Panc1 (cell line): Measurements from ENCODE around the gene GPR137. TPM values are rescaled to one million over a fixed set of nuclear protein-coding genes. Genes with fewer than 3 reads are reported as not detected.
A peak's percentile ranks its signal among the peaks of the same experiment; 100 is the strongest.
"Not testable (repeated sequence)": the region's sequence is repeated elsewhere in the genome, so short reads cannot be mapped to it uniquely, and the experiment has no call there.

ENCODE experiments used
- ATAC-seq: fragments of 200-7000 bp; cut with Tn5 transposase; 2 replicates; pipeline ENCODE4 v1.9.1; 2020; ENCODE audit warnings: mild to moderate bottlenecking, moderate library complexity
- BruUV-seq: library from RNA; stranded (reverse); fragments of 400-500 nt; replicated peaks from 2 replicates; lab custom pipeline; 2021; lab: Mats Ljungman, UMichigan
- CTCF ChIA-PET: fragments of 300-600 bp; sonication (Branson Sonifier 250); formaldehyde crosslinking; loops from one replicate; lab custom pipeline; 2022; ENCODE audit warnings: antibody characterized with exemption; lab: Charles Lee
- POLR2A ChIA-PET: fragments of 300-600 bp; sonication (Branson Sonifier 250); formaldehyde crosslinking; loops from one replicate; lab custom pipeline; 2022; ENCODE audit warnings: antibody characterized with exemption; lab: Charles Lee
- DNase-seq: peaks from one replicate; pipeline ENCODE4 v3.0.0-alpha.2; 2010; ENCODE audit warnings: low read depth, low spot score
- H3K27ac ChIP-seq: 2 replicates; pipeline ENCODE4 v1.5.1; 2011; ENCODE audit warnings: mild to moderate bottlenecking, low read length, inconsistent platforms
- H3K27me3 ChIP-seq: fragments of 200-500 bp; sonication (Bioruptor generic); 2 replicates; pipeline ENCODE4 v1.6.0; 2014; ENCODE audit warnings: low read length, inconsistent platforms; ENCODE audit not compliant: control insufficient read depth, insufficient read depth
- H3K36me3 ChIP-seq: fragments of 200-500 bp; sonication (Bioruptor generic); 2 replicates; pipeline ENCODE4 v1.5.1; 2014; ENCODE audit warnings: inconsistent platforms, mild to moderate bottlenecking, low read length, moderate library complexity; ENCODE audit not compliant: control insufficient read depth, insufficient read depth
- H3K4me1 ChIP-seq: 2 replicates; pipeline ENCODE4 v1.5.1; 2011; ENCODE audit warnings: inconsistent platforms, mild to moderate bottlenecking, low read length, moderate library complexity; ENCODE audit not compliant: control insufficient read depth, insufficient read depth
- H3K4me3 ChIP-seq, 2 experiments: 2 replicates each; pipeline ENCODE4 v1.5.1; 2011 to 2012; ENCODE audit warnings: low read depth in 2 of 2, low read length in 2 of 2, mild to moderate bottlenecking in 2 of 2, inconsistent platforms in 1 of 2, moderate library complexity in 1 of 2
- H3K9me3 ChIP-seq: fragments of 200-500 bp; sonication (Bioruptor generic); 2 replicates; pipeline ENCODE4 v1.5.1; 2014; ENCODE audit warnings: low read depth, mild to moderate bottlenecking, inconsistent platforms, low read length, moderate library complexity; ENCODE audit not compliant: control insufficient read depth, insufficient read depth
- CTCF ChIP-seq: fragments of 450-650 bp; IDR thresholded peaks from 2 replicates; pipeline ENCODE4 v1.5.1; 2017; ENCODE audit warnings: mild to moderate bottlenecking
- POLR2AphosphoS5 ChIP-seq: IDR thresholded peaks from 2 replicates; pipeline ENCODE4 v1.6.1; 2012; ENCODE audit warnings: mild to moderate bottlenecking, low read depth, low read length, moderate library complexity
- REST ChIP-seq, 2 experiments: IDR thresholded peaks; 2 replicates each; pipeline ENCODE4 v1.6.1; 2011 to 2012; ENCODE audit warnings: low read depth in 2 of 2, control low read depth in 1 of 2, low read length in 1 of 2, mild to moderate bottlenecking in 1 of 2, moderate library complexity in 1 of 2; ENCODE audit not compliant: insufficient read depth in 1 of 2
- SIN3A ChIP-seq: IDR thresholded peaks from 2 replicates; pipeline ENCODE4 v1.6.1; 2012; ENCODE audit warnings: low read depth, mild to moderate bottlenecking, low read length, moderate library complexity, borderline replicate concordance; ENCODE audit not compliant: insufficient read depth
- TCF7L2 ChIP-seq: IDR thresholded peaks from 2 replicates; pipeline ENCODE4 v1.6.1; 2011; ENCODE audit warnings: mild to moderate bottlenecking, low read depth, low read length, inconsistent platforms
- in situ Hi-C: cut with HindIII; loops from 2 replicates; pipeline ENCODE4 v1.10.0; 2016; ENCODE audit warnings: low sequenced_read_pairs, low pct_unique_long_range_greater_than_20kb
- intact Hi-C: fragments of 100-400 bp; cut with micrococcal nuclease; formaldehyde crosslinking; loops from one replicate; pipeline ENCODE4 v1.10.0; 2022; ENCODE audit not compliant: unreplicated experiment
- total RNA-seq: library from RNA; stranded (reverse); gene quantifications from one replicate; pipeline ENCODE4 v1.2.1, GENCODE V29; 2021; ENCODE audit not compliant: unreplicated experiment

Gene GPR137
- total RNA-seq, 1 experiment from 2014 or later, result 183 TPM

GRCh38 chr11:64322925-64323260 lies 37.2 kb downstream of the GPR137 start:
- POLR2A ChIA-PET, result interaction anchor here (0.6 to 0.8 kb wide), 2 partner anchors 9 to 19 kb away, joined by 3 to 4 read pairs; no protein-coding TSS in a partner anchor

GRCh38 chr11:64323373-64323772 lies 37.7 kb downstream of the GPR137 start:
- DNase-seq (no peak), ATAC-seq (peak; percentile 26; the same call in 1 of the 2 replicates)
- Histone ChIP-seq H3K27me3 (no peaks in the 10 kb centered on the region), H3K9me3 (no peaks in the 10 kb centered on the region), H3K27ac (no peak overlapping the region), H3K4me3 (no peak overlapping the region), H3K36me3 (no peaks in the 10 kb centered on the region), H3K4me1 (peaks cover 36% of the 10 kb centered on the region)
- in situ Hi-C loops (no loop called here), intact Hi-C loops (no loop called here)
- ChIA-PET CTCF (interaction anchor here (0.9 kb wide), 1 partner anchor 8 kb away, joined by 4 read pairs; no protein-coding TSS in a partner anchor), POLR2A (interaction anchor here (0.6 to 0.8 kb wide), 2 partner anchors 8 to 19 kb away, joined by 3 to 4 read pairs; no protein-coding TSS in a partner anchor)
- no peak for TF ChIP-seq SIN3A
- TF ChIP-seq REST (IDR thresholded peaks at IDR 0.05; ENCODE audit: insufficient read depth in 1 of 2, low read depth in 2 of 2, low read length in 1 of 2), result no peak
- no peak for TF ChIP-seq POLR2AphosphoS5
- TF ChIP-seq CTCF, result no peak
- no peak for TF ChIP-seq TCF7L2
- BruUV-seq, result no TSS peak

More at GRCh38 chr11:64322925-64323260, 37.2 kb downstream of the GPR137 start:
- Histone ChIP-seq H3K36me3 (no peaks in the 10 kb centered on the region), H3K9me3 (no peaks in the 10 kb centered on the region), H3K27me3 (no peaks in the 10 kb centered on the region), H3K4me1 (peaks cover 36% of the 10 kb centered on the region), H3K4me3 (no peak overlapping the region), H3K27ac (no peak overlapping the region)
- ATAC-seq (no peak), DNase-seq (no peak)
- CTCF ChIA-PET, result interaction anchor here (0.9 kb wide), 1 partner anchor 9 kb away, joined by 4 read pairs; no protein-coding TSS in a partner anchor
- TF ChIP-seq POLR2AphosphoS5, result no peak; the same call in 1 of the 2 replicates
- no peak for TF ChIP-seq REST (IDR thresholded peaks at IDR 0.05; ENCODE audit: insufficient read depth in 1 of 2, low read depth in 2 of 2, low read length in 1 of 2)
- TF ChIP-seq TCF7L2, result 0 out of 2 replicates have a peak, but pooled peaks have one; percentile 39
- TF ChIP-seq CTCF, result no peak
- TF ChIP-seq SIN3A, result no peak
- in situ Hi-C loops (no loop called here), intact Hi-C loops (no loop called here)
- no TSS peak for BruUV-seq

GRCh38 chr11:64323984-64324383 lies 38.3 kb downstream of the GPR137 start:
- POLR2A ChIA-PET, H3K9me3 ChIP-seq, H3K27ac ChIP-seq, DNase-seq, CTCF ChIA-PET, intact Hi-C loops, H3K27me3 ChIP-seq, in situ Hi-C loops, H3K36me3 ChIP-seq, BruUV-seq, H3K4me3 ChIP-seq: not testable (repeated sequence)
- peaks cover 34% of the 10 kb centered on the region for H3K4me1 ChIP-seq
- ATAC-seq, result peak; percentile 14
